ENCODE data around the gene RNF112.
"Not testable (repeated sequence)": the region's sequence is repeated elsewhere in the genome, so short reads cannot be mapped to it uniquely, and the experiment has no call there.

The RNF112 gene

GRCh38 chr17:19410091-19410490 lies 941 bp upstream of the RNF112 start:
- in situ Hi-C loops (cut with MboI; ENCODE audit: low sequenced_read_pairs): no loop called here

- in situ Hi-C loops (cut with MboI; ENCODE audit: low sequenced_read_pairs): no loop called here
Observed at GRCh38 chr17:19411631-19412030, 599 bp downstream of the RNF112 start.

GRCh38 chr17:19412510-19412909 lies 1.5 kb downstream of the RNF112 start:
- in situ Hi-C loops (cut with MboI; ENCODE audit: low sequenced_read_pairs): no loop called here

GRCh38 chr17:19412984-19413383 lies 2.0 kb downstream of the RNF112 start:
- in situ Hi-C loops (cut with MboI; ENCODE audit: low sequenced_read_pairs): no loop called here

- in situ Hi-C loops (cut with MboI; ENCODE audit: low sequenced_read_pairs): no loop called here
Observed at GRCh38 chr17:19413761-19414160, 2.7 kb downstream of the RNF112 start.

GRCh38 chr17:19414396-19415280 lies 3.6 kb downstream of the RNF112 start:
- in situ Hi-C loops (cut with MboI; ENCODE audit: low sequenced_read_pairs): no loop called here

GRCh38 chr17:19415311-19415710 lies 4.3 kb downstream of the RNF112 start:
- in situ Hi-C loops (cut with MboI; ENCODE audit: low sequenced_read_pairs): no loop called here

- in situ Hi-C loops (cut with MboI; ENCODE audit: low sequenced_read_pairs): no loop called here
Observed at GRCh38 chr17:19415806-19416775, 5.1 kb downstream of the RNF112 start.

GRCh38 chr17:19417611-19418010 lies 6.6 kb downstream of the RNF112 start:
- in situ Hi-C loops (cut with MboI; ENCODE audit: low sequenced_read_pairs): no loop called here

- in situ Hi-C loops (cut with MboI; ENCODE audit: low sequenced_read_pairs): no loop called here
Observed at GRCh38 chr17:19418251-19418992, 7.4 kb downstream of the RNF112 start.

GRCh38 chr17:19421219-19421618 lies 10.2 kb downstream of the RNF112 start:
- in situ Hi-C loops (cut with MboI; ENCODE audit: low sequenced_read_pairs): no loop called here

GRCh38 chr17:19421926-19422325 lies 10.9 kb downstream of the RNF112 start:
- in situ Hi-C loops (cut with MboI; ENCODE audit: low sequenced_read_pairs): no loop called here

- in situ Hi-C loops (cut with MboI; ENCODE audit: low sequenced_read_pairs): no loop called here
Observed at GRCh38 chr17:19424934-19425868, 14.2 kb downstream of the RNF112 start.

- in situ Hi-C loops (cut with MboI; ENCODE audit: low sequenced_read_pairs): no loop called here
Observed at GRCh38 chr17:19426631-19427030, 15.6 kb downstream of the RNF112 start.

GRCh38 chr17:19431691-19432090 lies 20.7 kb downstream of the RNF112 start:
- in situ Hi-C loops (cut with MboI; ENCODE audit: low sequenced_read_pairs): no loop called here

GRCh38 chr17:19433255-19433654 lies 22.2 kb downstream of the RNF112 start:
- in situ Hi-C loops (cut with MboI; ENCODE audit: low sequenced_read_pairs): no loop called here

GRCh38 chr17:19433727-19434340 lies 22.8 kb downstream of the RNF112 start:
- in situ Hi-C loops (cut with MboI; ENCODE audit: low sequenced_read_pairs): no loop called here

GRCh38 chr17:19440421-19440820 lies 29.4 kb downstream of the RNF112 start:
- in situ Hi-C loops (cut with MboI; ENCODE audit: low sequenced_read_pairs): no loop called here

GRCh38 chr17:19441288-19441687 lies 30.3 kb downstream of the RNF112 start:
- in situ Hi-C loops (cut with MboI; ENCODE audit: low sequenced_read_pairs): not testable (repeated sequence)
